ENCODE results near the gene SLC25A5. TPM values are rescaled to one million over a fixed set of nuclear protein-coding genes. Genes with fewer than 3 reads are reported as not detected.
"Not testable (repeated sequence)": the region's sequence is repeated elsewhere in the genome, so short reads cannot be mapped to it uniquely, and the experiment has no call there.

Gene SLC25A5
- polyA plus RNA-seq, 12 donors = 120 to 193 (median 153) TPM; not detected in 1

GRCh38 chrX:119468551-119469312, 488 bp downstream of the SLC25A5 start:
- DNase-seq = peak; percentile 79

- DNase-seq = no peak
Measured at GRCh38 chrX:119469313-119469635, 1.0 kb downstream of the SLC25A5 start.

DNA sequence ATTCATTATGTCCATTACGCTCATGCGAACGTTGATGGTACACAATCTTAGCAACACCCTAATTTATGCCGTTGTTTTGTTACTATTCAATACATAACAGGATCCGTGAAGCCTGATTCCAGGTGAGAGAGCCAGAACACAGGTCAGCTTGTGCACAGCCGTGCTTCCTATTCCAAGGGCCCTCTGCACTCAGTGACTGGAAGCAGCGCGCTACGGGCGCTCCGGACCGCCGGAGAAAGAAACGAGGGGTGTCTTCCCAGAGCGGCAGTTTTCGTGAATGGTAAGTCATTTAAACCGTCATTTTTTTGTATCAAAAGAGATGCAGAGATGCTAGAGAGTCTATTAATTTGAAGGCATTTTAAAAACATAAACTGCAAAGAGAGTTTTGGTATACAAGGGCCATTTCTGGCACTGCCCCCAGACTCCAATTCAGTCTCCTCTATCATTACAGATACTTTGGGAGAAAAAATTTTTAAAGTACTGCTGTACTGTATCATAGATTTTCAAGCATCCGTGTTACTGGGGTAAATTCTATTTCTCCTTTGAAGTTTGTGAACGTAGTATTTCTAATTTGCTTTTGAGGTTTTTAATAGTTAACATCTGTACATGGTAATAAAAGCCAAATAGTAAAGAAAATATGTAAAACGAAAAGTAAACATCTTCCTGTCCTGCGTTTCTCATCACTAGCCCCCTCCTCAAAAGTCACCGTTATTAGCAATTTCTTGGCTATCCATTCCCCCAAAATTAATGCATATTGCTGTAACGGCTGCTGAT, 6.6 kb downstream of the SLC25A5 start:
- no peak for DNase-seq

DNA sequence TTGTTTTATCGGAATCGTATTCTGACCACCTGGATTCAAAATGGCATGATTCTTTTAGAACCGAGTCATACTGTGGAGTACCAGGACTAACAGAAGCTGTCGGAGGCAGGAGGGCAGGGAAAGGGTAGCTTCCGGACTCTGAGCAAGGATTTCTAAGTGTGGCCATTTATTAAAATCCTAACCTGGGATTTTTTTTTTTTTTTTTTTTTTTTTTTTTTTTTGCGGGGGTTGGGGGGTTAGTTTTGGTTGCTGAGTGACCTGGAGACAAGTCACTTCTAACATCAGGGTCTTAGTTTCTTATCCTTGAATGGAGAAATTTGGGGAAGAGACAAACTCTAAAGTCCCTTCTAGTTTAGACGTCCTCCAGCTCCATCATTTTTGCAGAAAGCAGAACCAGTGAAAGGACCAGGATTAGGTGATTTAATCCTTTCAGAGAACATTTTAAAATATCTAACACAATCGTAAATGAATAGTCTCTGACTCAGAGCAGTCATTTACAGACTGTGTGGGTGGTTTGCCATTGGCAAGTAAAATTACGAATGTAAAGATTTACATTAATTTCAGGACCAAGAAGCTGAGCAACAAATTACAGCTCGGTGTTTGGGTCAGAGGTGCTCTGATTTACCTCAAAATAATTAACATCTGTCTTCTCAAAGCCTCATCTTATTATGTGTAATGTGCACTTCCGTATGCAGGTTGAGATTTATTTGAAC, 7.3 kb downstream of the SLC25A5 start:
- no peak for DNase-seq

GRCh38 chrX:119477812-119478232, 9.6 kb downstream of the SLC25A5 start:
- no peak for DNase-seq

DNA sequence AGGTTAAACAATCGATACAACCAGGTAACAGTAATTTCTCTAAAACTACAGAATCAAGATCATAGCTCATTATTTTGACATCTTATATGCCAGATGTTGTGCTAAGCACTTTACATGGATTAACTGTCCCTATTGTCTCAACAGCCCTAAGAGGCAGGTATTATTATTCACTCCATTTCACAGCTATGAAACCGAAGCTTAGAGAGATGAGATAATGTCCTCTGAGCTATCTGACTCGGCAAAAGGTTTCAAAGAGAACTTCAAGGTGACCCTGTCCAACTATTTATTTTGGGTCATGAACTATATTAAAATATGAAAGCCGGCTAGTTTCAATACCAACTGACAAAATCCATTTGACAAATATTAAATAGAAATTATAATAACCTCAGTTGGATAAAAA, 10.3 kb downstream of the SLC25A5 start:
- DNase-seq = no peak

DNA sequence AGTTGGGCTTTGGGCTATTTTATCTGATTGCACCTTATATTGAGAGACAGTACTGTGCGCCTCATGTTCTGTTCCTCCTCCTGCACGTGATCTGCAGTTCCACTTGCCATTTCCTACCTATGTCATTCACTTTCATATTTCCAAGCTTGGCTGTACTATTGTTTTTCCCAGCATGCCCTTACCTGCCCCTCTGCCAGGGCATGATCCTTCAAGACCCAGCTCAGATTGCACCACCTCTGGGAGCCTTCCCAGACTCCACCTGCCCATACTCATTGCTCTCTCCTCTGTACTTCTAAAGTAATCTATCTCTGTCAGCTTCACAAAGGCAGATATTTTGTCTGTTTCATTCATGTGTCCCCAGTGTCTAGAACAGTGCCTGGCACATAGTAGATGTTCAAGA, 11.6 kb downstream of the SLC25A5 start:
- no peak for DNase-seq

- no peak for DNase-seq
Measured at GRCh38 chrX:119481323-119481801, 13.1 kb downstream of the SLC25A5 start.

DNA sequence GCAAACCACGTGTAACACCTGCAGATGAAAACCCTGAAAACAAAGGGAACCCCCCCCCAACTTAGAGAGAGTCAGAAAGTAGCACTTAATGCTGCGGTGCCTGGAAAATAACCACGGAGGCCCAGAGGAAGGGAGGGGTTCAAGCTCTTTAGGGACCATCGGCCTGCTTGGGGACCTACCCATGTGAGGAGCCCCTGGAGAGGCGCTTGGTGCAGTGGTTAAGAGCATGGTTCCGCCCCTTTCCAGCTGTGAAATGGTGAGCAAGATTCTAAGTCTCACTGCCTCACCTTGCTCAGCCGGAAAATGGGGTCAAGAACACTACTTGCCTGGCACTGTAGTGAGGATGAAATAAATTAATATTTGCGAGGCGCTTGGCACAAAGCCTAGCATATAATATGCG, 13.8 kb downstream of the SLC25A5 start:
- DNase-seq = no peak

DNA sequence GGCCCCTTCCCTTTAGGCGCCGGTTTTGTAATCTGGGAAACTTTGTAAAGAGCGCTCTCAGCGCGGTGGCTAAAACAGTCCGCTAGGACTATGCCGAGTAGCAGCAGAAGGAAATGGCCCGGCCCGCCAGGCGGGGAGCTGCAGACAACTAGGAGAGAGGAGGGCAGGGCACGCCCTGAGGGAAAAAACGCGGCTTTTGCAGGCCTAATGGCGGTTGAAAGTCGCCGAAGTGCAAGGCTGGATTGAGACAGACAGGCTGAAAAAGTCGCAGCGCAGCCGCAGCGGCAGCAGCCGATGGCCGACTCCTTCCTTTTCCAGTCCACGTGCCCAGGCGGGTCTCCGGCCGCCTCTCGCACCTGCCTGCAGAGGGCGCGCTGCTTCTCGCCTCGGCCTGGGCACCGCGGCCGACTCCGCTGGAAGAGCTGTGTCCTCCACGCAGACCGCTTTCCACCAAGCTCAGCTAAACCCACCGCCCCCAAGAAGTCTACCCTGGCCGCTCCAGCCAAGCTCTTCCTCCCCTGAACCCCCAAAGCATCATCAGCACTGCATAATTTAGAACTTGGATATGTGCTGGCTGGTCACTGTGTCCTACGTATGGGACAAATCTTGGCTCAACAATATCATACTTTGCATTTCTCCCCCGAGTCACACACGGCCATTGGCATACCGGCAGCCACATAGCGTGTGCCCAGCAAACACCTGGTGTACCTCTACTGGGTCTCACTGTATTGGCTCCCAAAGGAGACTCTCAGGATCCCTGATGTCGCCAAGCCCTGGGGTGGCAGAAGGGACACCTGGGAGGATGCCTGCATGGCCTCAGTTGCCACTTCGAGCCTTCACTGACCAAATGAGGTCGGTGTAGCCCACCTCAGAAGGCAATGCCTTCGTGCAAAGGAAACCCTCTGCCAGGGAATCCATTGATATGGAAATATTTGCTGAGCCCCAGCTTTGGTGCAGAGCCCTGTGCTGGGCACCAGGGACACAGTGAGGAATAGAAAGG, 14.5 kb downstream of the SLC25A5 start:
- peak; percentile 37 for DNase-seq

- no peak for DNase-seq
Measured at GRCh38 chrX:119486745-119487144, 18.5 kb downstream of the SLC25A5 start.

GRCh38 chrX:119487766-119488165, 19.5 kb downstream of the SLC25A5 start:
- DNase-seq = not testable (repeated sequence)

- DNase-seq = no peak
Measured at GRCh38 chrX:119488749-119489148, 20.5 kb downstream of the SLC25A5 start.

- no peak for DNase-seq
Measured at GRCh38 chrX:119489212-119490074, 21.2 kb downstream of the SLC25A5 start.

DNA sequence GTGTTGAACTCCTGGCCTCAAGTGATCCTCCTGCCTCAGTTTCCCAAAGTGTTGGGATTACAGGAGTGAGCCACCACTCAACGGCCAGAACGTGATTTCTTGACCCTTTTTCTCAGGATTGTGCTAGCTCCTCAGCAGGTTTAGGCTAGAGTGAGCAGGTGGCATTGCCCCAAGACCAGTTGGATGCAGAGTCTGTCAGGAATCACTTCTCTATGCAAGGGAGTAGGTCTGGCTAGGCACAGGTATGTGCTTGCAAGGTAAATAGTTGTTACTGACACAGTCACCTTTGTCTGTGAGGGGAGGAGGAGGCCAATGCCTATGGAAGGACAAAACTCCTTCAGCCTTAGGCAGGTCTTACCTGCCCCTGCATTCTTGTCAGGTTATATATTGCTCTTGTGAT, 24.2 kb downstream of the SLC25A5 start:
- no peak for DNase-seq

- DNase-seq = not testable (repeated sequence)
Measured at GRCh38 chrX:119493851-119494495, 25.7 kb downstream of the SLC25A5 start.

DNA sequence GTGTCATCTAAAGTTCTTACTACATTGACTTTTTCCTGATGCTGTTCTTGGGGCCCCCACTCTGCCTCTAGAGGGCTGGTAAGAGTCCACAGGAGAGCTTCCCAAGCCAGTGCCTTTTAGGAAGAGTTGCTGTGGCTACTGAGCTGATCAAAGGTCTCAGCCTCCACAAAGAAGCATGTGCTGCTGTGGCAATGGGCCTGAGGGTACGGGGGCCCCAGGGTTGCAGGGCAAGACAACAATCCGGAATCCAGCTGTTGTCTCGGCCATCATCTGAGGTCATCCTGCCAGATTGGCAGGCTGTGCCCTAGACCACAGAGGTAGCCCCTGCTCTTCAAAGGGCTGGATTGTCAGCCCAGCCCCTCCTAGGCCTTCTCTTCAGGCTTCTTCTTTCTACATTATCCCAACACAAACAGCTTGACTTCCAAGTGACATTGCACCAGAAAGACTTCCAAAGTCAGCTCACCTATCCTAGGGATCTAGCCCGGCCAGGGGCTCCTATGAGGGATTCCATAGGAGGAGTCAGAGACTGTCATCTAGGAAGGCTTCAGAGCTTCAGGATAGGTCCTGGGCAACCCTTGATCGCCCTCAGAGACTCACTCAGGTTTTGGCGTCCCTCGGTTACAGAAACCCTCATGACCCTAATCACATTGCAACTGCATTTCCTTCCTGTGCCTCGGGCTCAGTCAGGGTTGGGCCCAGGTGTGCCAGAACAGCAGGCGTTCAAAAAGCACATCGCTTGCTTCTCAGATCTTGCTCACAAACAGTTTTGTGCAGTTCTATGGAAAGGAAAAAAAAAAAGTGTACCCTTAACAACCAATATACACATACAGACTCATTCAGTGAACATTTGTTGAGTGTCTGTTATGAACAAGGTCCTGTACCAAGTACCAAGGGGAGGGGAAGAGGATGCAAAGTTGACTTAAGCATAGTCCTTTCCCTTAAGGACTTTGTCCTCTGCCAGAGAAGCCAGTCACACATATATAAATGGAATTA, 27.8 kb downstream of the SLC25A5 start:
- no peak for DNase-seq

DNA sequence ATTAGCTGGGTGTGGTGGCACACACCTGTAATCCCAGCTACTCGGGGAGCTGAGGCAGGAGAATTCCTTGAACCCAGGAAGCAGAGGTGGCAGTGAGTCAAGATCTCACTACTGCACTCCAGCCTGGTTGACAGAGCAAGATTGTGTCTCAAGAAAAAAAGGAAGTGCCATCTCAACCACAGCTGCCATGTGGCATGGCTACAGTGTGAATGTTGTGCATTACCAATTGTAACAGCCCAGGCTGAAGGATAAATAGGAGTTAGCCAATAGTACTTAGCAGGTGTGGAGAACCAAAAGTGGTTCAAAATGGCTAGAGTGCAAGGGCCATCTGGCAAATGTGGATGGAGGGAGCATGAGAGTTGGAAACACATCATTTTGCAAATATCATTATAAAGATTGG, 28.9 kb downstream of the SLC25A5 start:
- no peak for DNase-seq
